Liver (tissue), 9 donors: Measurements from ENCODE around the gene NFKB1. TPM values are rescaled to one million over a fixed set of nuclear protein-coding genes. Genes with fewer than 3 reads are reported as not detected.

Experiments used
- DNase-seq: peaks from one replicate; pipeline ENCODE4 v3.0.0-alpha.2; 2017; ENCODE audit warnings: low spot score
- H3K27ac ChIP-seq, 2 donors: one replicate each; pipeline ENCODE4 v1.7.0; 2013; ENCODE audit warnings: inconsistent platforms in 2 of 2, low read length in 2 of 2, control low read depth in 1 of 2, low read depth in 1 of 2, mild to moderate bottlenecking in 1 of 2
- H3K27me3 ChIP-seq, 4 donors: one replicate each; pipeline versions ENCODE4 v1.6.1 to v1.7.0; 2013; ENCODE audit warnings: low read length in 3 of 4, inconsistent platforms in 1 of 4, mild to moderate bottlenecking in 1 of 4, moderate library complexity in 1 of 4; ENCODE audit not compliant: control insufficient read depth in 4 of 4, insufficient read depth in 4 of 4
- H3K36me3 ChIP-seq, 4 donors: one replicate each; pipeline versions ENCODE4 v1.6.1 to v1.7.0; 2013; ENCODE audit warnings: low read length in 3 of 4, mild to moderate bottlenecking in 3 of 4, low read depth in 1 of 4, moderate library complexity in 1 of 4; ENCODE audit not compliant: control insufficient read depth in 4 of 4, insufficient read depth in 3 of 4
- H3K4me1 ChIP-seq, 4 donors: one replicate each; pipeline versions ENCODE4 v1.6.1 to v1.7.0; 2013; ENCODE audit warnings: low read length in 3 of 4, mild to moderate bottlenecking in 3 of 4, moderate library complexity in 1 of 4; ENCODE audit not compliant: control insufficient read depth in 4 of 4, insufficient read depth in 4 of 4
- H3K4me3 ChIP-seq, 3 donors: one replicate each; pipeline versions ENCODE4 v1.6.1 to v1.7.0; 2013; ENCODE audit warnings: low read length in 3 of 3, control low read depth in 1 of 3, low read depth in 1 of 3, mild to moderate bottlenecking in 1 of 3
- H3K9ac ChIP-seq, 2 donors: one replicate each; pipeline ENCODE4 v1.7.0; 2013; ENCODE audit warnings: low read length in 2 of 2, mild to moderate bottlenecking in 2 of 2, moderate library complexity in 2 of 2, control low read depth in 1 of 2, low read depth in 1 of 2
- H3K9me3 ChIP-seq, 4 donors: one replicate each; pipeline versions ENCODE4 v1.6.1 to v1.7.0; 2013; ENCODE audit warnings: low read length in 3 of 4; ENCODE audit not compliant: control insufficient read depth in 4 of 4
- EGR1 ChIP-seq, 2 donors: IDR thresholded peaks; 2 replicates each; pipeline ENCODE4 v1.6.1; 2016 to 2018; ENCODE audit warnings: antibody characterized with exemption in 2 of 2, low read depth in 2 of 2
- FOXA1 ChIP-seq: IDR thresholded peaks from 2 replicates; pipeline ENCODE4 v1.6.1; 2016; ENCODE audit warnings: antibody characterized with exemption
- FOXA2 ChIP-seq: IDR thresholded peaks from 2 replicates; pipeline ENCODE4 v1.6.1; 2016; ENCODE audit warnings: antibody characterized with exemption
- GABPA ChIP-seq, 2 donors: IDR thresholded peaks in 1 of 2; conservative IDR thresholded peaks in 1 of 2; 2 replicates each; pipeline ENCODE4 v1.6.1; 2016; ENCODE audit warnings: antibody characterized with exemption in 2 of 2, mild to moderate bottlenecking in 1 of 2, moderate library complexity in 1 of 2
- HNF4A ChIP-seq, 2 donors: conservative IDR thresholded peaks; 2 replicates each; pipeline ENCODE4 v1.6.1; 2016; ENCODE audit warnings: antibody characterized with exemption in 2 of 2, mild to moderate bottlenecking in 2 of 2
- HNF4G ChIP-seq: IDR thresholded peaks from 2 replicates; pipeline ENCODE4 v1.6.1; 2016; ENCODE audit warnings: antibody characterized with exemption
- JUND ChIP-seq, 2 donors: IDR thresholded peaks; 2 replicates each; pipeline ENCODE4 v1.6.1; 2016; ENCODE audit warnings: antibody characterized with exemption in 2 of 2
- NR2F2 ChIP-seq: IDR thresholded peaks from 2 replicates; pipeline ENCODE4 v1.6.1; 2016; ENCODE audit warnings: antibody characterized with exemption
- RAD21 ChIP-seq, 2 donors: IDR thresholded peaks; 2 replicates each; pipeline ENCODE4 v1.6.1; 2016; ENCODE audit warnings: antibody characterized with exemption in 2 of 2, mild to moderate bottlenecking in 2 of 2
- RXRA ChIP-seq, 2 donors: IDR thresholded peaks; 2 replicates each; pipeline ENCODE4 v1.6.1; 2017 to 2018; ENCODE audit warnings: antibody characterized with exemption in 2 of 2, mild to moderate bottlenecking in 1 of 2
- SP1 ChIP-seq: IDR thresholded peaks from 2 replicates; pipeline ENCODE4 v1.6.1; 2018; ENCODE audit warnings: antibody characterized with exemption, mild to moderate bottlenecking
- TAF1 ChIP-seq: conservative IDR thresholded peaks from 2 replicates; pipeline ENCODE4 v1.6.1; 2016; ENCODE audit warnings: antibody characterized with exemption, mild to moderate bottlenecking
- YY1 ChIP-seq: IDR thresholded peaks from 2 replicates; pipeline ENCODE4 v1.6.1; 2016; ENCODE audit warnings: antibody characterized with exemption, mild to moderate bottlenecking
- WGBS: extraction: QIAGEN DNeasy Blood & Tissue Kit; methylation state at CpG from one replicate; pipeline ENCODE4 v1.1.7; 2013; 5-methylcytosine and 5-hydroxymethylcytosine counted together
- polyA plus RNA-seq, 2 donors: library from polyadenylated mRNA; stranded (reverse) in 1 of 2; unstranded in 1 of 2; fragments of 200-250 nt in 1 of 2; fragments of >200 nt in 1 of 2; fragmentation: Nextera tagmentation in 1 of 2; extraction: Ambion mirVana in 1 of 2; gene quantifications; one replicate each; pipeline versions ENCODE4 v1.2.1 to v1.2.3, GENCODE V29; 2013 to 2015
- total RNA-seq, 2 donors: library from RNA; depleted of rRNA; stranded (reverse); fragments of >200 nt; gene quantifications; one replicate each; pipeline ENCODE4 v1.2.3, GENCODE V29; 2014
- TF ChIP-seq, protein P1 (sequence below): IDR thresholded peaks from 2 replicates; pipeline ENCODE4 v1.6.1; 2016; ENCODE audit warnings: antibody characterized with exemption
- TF ChIP-seq, protein P2 (sequence below): fragments of 150-350 bp; IDR thresholded peaks from 2 replicates; pipeline ENCODE4 v1.5.1; 2017; ENCODE audit warnings: improper control_type of control experiment, low read depth, low read length; ENCODE audit not compliant: missing input control
- TF ChIP-seq, protein P3 (sequence below): IDR thresholded peaks from 2 replicates; pipeline ENCODE4 v1.6.1; 2016; ENCODE audit warnings: antibody characterized with exemption
- TF ChIP-seq, protein P4 (sequence below): IDR thresholded peaks from 2 replicates; pipeline ENCODE4 v1.6.1; 2016; ENCODE audit warnings: antibody characterized with exemption, mild to moderate bottlenecking
- TF ChIP-seq, protein P5 (sequence below): IDR thresholded peaks from 2 replicates; pipeline ENCODE4 v1.6.1; 2016; ENCODE audit warnings: antibody characterized with exemption
- donor health status: healthy.
- donor health status: healthy.
- donor health status: healthy.
- donor health status: healthy.
- donor health status: healthy.

NFKB1 gene
- total and polyA plus RNA-seq, 4 donors = 5.1 to 23.0 (median 13.4) TPM

DNA sequence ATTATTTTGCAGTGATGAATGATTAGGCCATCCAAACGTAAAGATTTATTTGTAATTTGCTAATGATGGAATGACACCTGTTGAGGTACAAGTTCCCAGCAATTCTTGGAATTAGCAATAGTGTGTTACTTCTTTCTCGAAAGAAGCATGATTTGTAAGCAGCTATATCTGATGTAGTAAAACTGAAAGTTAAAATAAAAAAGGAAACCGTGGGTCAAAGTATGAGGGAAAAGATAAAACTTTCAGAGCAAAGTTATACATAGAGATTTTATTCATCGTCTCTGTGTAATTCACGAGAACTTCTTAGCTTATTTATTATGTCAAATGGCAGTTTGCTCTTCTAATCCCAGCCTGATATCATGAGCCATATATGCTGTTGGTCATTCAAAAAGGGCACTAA, 59.0 kb downstream of the NFKB1 start:
- H3K36me3 ChIP-seq = peaks cover 0 to 3% (median 0%) of the 10 kb centered on the region in 4 donors
- H3K9ac ChIP-seq = no peak overlapping the region
- 58% methylated on average over 5 of the region's 5 CpGs for WGBS
- DNase-seq = no peak
- no peaks in the 10 kb centered on the region for H3K27me3 ChIP-seq
- peak overlapping the region in 1 of 2 donors; percentile 29 for H3K27ac ChIP-seq
- TF ChIP-seq SP1 (no peak), JUND (IDR thresholded peaks at IDR 0.05) (no peak), GABPA (IDR thresholded peaks at IDR 0.05 in 1 of 2, conservative IDR thresholded peaks at IDR 0.05 in 1 of 2) (no peak), EGR1 (IDR thresholded peaks at IDR 0.05; ENCODE audit: low read depth in 2 of 2) (no peak), HNF4A (conservative IDR thresholded peaks at IDR 0.05) (no peak), FOXA1 (no peak), HNF4G (no peak), RXRA (IDR thresholded peaks at IDR 0.05) (no peak), YY1 (no peak), NR2F2 (no peak), FOXA2 (no peak), TAF1 (no peak), RAD21 (IDR thresholded peaks at IDR 0.05) (no peak)
- TF ChIP-seq, protein P1, sequence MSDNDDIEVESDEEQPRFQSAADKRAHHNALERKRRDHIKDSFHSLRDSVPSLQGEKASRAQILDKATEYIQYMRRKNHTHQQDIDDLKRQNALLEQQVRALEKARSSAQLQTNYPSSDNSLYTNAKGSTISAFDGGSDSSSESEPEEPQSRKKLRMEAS = no peak
- TF ChIP-seq, protein P2, sequence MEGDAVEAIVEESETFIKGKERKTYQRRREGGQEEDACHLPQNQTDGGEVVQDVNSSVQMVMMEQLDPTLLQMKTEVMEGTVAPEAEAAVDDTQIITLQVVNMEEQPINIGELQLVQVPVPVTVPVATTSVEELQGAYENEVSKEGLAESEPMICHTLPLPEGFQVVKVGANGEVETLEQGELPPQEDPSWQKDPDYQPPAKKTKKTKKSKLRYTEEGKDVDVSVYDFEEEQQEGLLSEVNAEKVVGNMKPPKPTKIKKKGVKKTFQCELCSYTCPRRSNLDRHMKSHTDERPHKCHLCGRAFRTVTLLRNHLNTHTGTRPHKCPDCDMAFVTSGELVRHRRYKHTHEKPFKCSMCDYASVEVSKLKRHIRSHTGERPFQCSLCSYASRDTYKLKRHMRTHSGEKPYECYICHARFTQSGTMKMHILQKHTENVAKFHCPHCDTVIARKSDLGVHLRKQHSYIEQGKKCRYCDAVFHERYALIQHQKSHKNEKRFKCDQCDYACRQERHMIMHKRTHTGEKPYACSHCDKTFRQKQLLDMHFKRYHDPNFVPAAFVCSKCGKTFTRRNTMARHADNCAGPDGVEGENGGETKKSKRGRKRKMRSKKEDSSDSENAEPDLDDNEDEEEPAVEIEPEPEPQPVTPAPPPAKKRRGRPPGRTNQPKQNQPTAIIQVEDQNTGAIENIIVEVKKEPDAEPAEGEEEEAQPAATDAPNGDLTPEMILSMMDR = no peak
- TF ChIP-seq, protein P3, sequence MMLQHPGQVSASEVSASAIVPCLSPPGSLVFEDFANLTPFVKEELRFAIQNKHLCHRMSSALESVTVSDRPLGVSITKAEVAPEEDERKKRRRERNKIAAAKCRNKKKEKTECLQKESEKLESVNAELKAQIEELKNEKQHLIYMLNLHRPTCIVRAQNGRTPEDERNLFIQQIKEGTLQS = no peak
- TF ChIP-seq, protein P4, sequence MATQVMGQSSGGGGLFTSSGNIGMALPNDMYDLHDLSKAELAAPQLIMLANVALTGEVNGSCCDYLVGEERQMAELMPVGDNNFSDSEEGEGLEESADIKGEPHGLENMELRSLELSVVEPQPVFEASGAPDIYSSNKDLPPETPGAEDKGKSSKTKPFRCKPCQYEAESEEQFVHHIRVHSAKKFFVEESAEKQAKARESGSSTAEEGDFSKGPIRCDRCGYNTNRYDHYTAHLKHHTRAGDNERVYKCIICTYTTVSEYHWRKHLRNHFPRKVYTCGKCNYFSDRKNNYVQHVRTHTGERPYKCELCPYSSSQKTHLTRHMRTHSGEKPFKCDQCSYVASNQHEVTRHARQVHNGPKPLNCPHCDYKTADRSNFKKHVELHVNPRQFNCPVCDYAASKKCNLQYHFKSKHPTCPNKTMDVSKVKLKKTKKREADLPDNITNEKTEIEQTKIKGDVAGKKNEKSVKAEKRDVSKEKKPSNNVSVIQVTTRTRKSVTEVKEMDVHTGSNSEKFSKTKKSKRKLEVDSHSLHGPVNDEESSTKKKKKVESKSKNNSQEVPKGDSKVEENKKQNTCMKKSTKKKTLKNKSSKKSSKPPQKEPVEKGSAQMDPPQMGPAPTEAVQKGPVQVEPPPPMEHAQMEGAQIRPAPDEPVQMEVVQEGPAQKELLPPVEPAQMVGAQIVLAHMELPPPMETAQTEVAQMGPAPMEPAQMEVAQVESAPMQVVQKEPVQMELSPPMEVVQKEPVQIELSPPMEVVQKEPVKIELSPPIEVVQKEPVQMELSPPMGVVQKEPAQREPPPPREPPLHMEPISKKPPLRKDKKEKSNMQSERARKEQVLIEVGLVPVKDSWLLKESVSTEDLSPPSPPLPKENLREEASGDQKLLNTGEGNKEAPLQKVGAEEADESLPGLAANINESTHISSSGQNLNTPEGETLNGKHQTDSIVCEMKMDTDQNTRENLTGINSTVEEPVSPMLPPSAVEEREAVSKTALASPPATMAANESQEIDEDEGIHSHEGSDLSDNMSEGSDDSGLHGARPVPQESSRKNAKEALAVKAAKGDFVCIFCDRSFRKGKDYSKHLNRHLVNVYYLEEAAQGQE = no peak
- TF ChIP-seq, protein P5, sequence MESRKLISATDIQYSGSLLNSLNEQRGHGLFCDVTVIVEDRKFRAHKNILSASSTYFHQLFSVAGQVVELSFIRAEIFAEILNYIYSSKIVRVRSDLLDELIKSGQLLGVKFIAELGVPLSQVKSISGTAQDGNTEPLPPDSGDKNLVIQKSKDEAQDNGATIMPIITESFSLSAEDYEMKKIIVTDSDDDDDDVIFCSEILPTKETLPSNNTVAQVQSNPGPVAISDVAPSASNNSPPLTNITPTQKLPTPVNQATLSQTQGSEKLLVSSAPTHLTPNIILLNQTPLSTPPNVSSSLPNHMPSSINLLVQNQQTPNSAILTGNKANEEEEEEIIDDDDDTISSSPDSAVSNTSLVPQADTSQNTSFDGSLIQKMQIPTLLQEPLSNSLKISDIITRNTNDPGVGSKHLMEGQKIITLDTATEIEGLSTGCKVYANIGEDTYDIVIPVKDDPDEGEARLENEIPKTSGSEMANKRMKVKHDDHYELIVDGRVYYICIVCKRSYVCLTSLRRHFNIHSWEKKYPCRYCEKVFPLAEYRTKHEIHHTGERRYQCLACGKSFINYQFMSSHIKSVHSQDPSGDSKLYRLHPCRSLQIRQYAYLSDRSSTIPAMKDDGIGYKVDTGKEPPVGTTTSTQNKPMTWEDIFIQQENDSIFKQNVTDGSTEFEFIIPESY = no peak
- H3K4me3 ChIP-seq = no peak overlapping the region
- no peaks in the 10 kb centered on the region for H3K9me3 ChIP-seq
- peaks cover 0 to 15% (median 5%) of the 10 kb centered on the region in 4 donors for H3K4me1 ChIP-seq
